ENCODE measurements around the gene SPHK2.

- TF ChIP-seq, protein P1, sequence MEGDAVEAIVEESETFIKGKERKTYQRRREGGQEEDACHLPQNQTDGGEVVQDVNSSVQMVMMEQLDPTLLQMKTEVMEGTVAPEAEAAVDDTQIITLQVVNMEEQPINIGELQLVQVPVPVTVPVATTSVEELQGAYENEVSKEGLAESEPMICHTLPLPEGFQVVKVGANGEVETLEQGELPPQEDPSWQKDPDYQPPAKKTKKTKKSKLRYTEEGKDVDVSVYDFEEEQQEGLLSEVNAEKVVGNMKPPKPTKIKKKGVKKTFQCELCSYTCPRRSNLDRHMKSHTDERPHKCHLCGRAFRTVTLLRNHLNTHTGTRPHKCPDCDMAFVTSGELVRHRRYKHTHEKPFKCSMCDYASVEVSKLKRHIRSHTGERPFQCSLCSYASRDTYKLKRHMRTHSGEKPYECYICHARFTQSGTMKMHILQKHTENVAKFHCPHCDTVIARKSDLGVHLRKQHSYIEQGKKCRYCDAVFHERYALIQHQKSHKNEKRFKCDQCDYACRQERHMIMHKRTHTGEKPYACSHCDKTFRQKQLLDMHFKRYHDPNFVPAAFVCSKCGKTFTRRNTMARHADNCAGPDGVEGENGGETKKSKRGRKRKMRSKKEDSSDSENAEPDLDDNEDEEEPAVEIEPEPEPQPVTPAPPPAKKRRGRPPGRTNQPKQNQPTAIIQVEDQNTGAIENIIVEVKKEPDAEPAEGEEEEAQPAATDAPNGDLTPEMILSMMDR (IDR thresholded peaks at IDR 0.05 in 4 of 5, conservative IDR thresholded peaks at IDR 0.05 in 1 of 5): no peak
- TF ChIP-seq POLR2A (IDR thresholded peaks at IDR 0.05): no peak
Measured at GRCh38 chr19:48616491-48617056, 2.7 kb upstream of the SPHK2 start.
